Astrocyte (in vitro differentiated cells and primary cell): Measurements from ENCODE around the gene SEMA4D. TPM values are rescaled to one million over a fixed set of nuclear protein-coding genes. Genes with fewer than 3 reads are reported as not detected.
A peak's percentile ranks its signal among the peaks of the same experiment; 100 is the strongest.

Source experiments
- DNase-seq: peaks from one replicate; pipeline ENCODE4 v3.0.0-alpha.2; 2010; ENCODE audit warnings: low read depth
- FAIRE-seq: peaks from 2 replicates; lab custom pipeline; 2011; peaks lifted over from hg19 to GRCh38; lab: Jason Lieb, UNC
- H2AFZ ChIP-seq: 2 replicates; pipeline ENCODE4 v1.6.0; 2012; ENCODE audit warnings: low read depth, low read length, inconsistent platforms
- H3K27ac ChIP-seq: 2 replicates; pipeline ENCODE4 v1.5.1; 2011; ENCODE audit warnings: low read depth, low read length, inconsistent platforms
- H3K27me3 ChIP-seq: 2 replicates; pipeline ENCODE4 v1.6.0; 2011; ENCODE audit warnings: low read length, inconsistent platforms; ENCODE audit not compliant: insufficient read depth
- H3K36me3 ChIP-seq: 2 replicates; pipeline ENCODE4 v1.5.1; 2011; ENCODE audit warnings: low read length, inconsistent platforms; ENCODE audit not compliant: insufficient read depth
- H3K4me1 ChIP-seq: 2 replicates; pipeline ENCODE4 v1.5.1; 2011; ENCODE audit warnings: low read length, inconsistent platforms; ENCODE audit not compliant: insufficient read depth
- H3K4me2 ChIP-seq: 2 replicates; pipeline ENCODE4 v1.6.0; 2012; ENCODE audit warnings: low read length, inconsistent platforms
- H3K4me3 ChIP-seq: 2 replicates; pipeline ENCODE4 v1.5.1; 2011; ENCODE audit warnings: low read depth, mild to moderate bottlenecking, low read length, inconsistent platforms; ENCODE audit not compliant: insufficient read depth
- H3K79me2 ChIP-seq: 2 replicates; pipeline ENCODE4 v1.6.0; 2012; ENCODE audit warnings: mild to moderate bottlenecking, low read length, inconsistent platforms; ENCODE audit not compliant: insufficient read depth
- H3K9ac ChIP-seq: 2 replicates; pipeline ENCODE4 v1.6.0; 2012; ENCODE audit warnings: mild to moderate bottlenecking, low read length, inconsistent platforms
- H3K9me3 ChIP-seq: 2 replicates; pipeline ENCODE4 v1.5.1; 2012; ENCODE audit warnings: low read depth, mild to moderate bottlenecking, low read length, inconsistent platforms; ENCODE audit not compliant: insufficient read depth
- H4K20me1 ChIP-seq: 2 replicates; pipeline ENCODE4 v1.6.0; 2012; ENCODE audit warnings: low read length, inconsistent platforms; ENCODE audit not compliant: insufficient read depth
- H3K27ac Mint-ChIP-seq: one replicate; pipeline ENCODE4 v1.8.0; 2021; ENCODE audit warnings: mild to moderate bottlenecking, mixed read lengths; ENCODE audit not compliant: unreplicated experiment
- H3K27me3 Mint-ChIP-seq: one replicate; pipeline ENCODE4 v1.8.0; 2021; ENCODE audit warnings: low read depth, mixed read lengths; ENCODE audit not compliant: unreplicated experiment
- H3K36me3 Mint-ChIP-seq: one replicate; pipeline ENCODE4 v1.8.0; 2021; ENCODE audit warnings: low read depth, mixed read lengths; ENCODE audit not compliant: unreplicated experiment
- H3K4me1 Mint-ChIP-seq: one replicate; pipeline ENCODE4 v1.8.0; 2021; ENCODE audit warnings: low read depth, mixed read lengths; ENCODE audit not compliant: unreplicated experiment
- H3K4me3 Mint-ChIP-seq: one replicate; pipeline ENCODE4 v1.8.0; 2021; ENCODE audit warnings: mild to moderate bottlenecking, moderate library complexity, mixed read lengths; ENCODE audit not compliant: unreplicated experiment
- H3K9me3 Mint-ChIP-seq: one replicate; pipeline ENCODE4 v1.8.0; 2021; ENCODE audit warnings: mild to moderate bottlenecking, mixed read lengths; ENCODE audit not compliant: unreplicated experiment
- CTCF ChIP-seq: IDR thresholded peaks from 2 replicates; pipeline ENCODE4 v1.5.1; 2011; ENCODE audit warnings: low read depth, mild to moderate bottlenecking, inconsistent platforms, low read length, moderate library complexity; ENCODE audit not compliant: insufficient read depth
- EZH2 ChIP-seq: IDR thresholded peaks from 2 replicates; pipeline ENCODE4 v1.6.1; 2012; ENCODE audit warnings: mild to moderate bottlenecking, low read length, inconsistent platforms; ENCODE audit not compliant: insufficient read depth
- total RNA-seq: library from RNA; stranded (reverse); gene quantifications from 2 replicates; pipeline ENCODE4 v1.2.1, GENCODE V29; 2021

Gene SEMA4D
- total RNA-seq, 1 donor from 2014 or later, result 6.2 TPM

- H3K4me3 Mint-ChIP-seq, result no peak overlapping the region
- FAIRE-seq (no peak), DNase-seq (no peak)
- Histone ChIP-seq H3K36me3 (no peaks in the 10 kb centered on the region), H3K9me3 (peaks cover 2% of the 10 kb centered on the region), H3K4me1 (no peaks in the 10 kb centered on the region), H3K4me3 (no peak overlapping the region), H3K27ac (no peak overlapping the region), H3K27me3 (peaks cover 10% of the 10 kb centered on the region), H3K79me2 (no peaks in the 10 kb centered on the region), H4K20me1 (no peaks in the 10 kb centered on the region), H3K9ac (no peak overlapping the region), H3K4me2 (no peak overlapping the region), H2AFZ (no peak overlapping the region)
- H3K4me1 Mint-ChIP-seq, result peaks cover 16% of the 10 kb centered on the region
- H3K27me3 Mint-ChIP-seq, result peaks cover 6% of the 10 kb centered on the region
- no peaks in the 10 kb centered on the region for H3K36me3 Mint-ChIP-seq
- no peaks in the 10 kb centered on the region for H3K9me3 Mint-ChIP-seq
- peak overlapping the region; percentile 3 for H3K27ac Mint-ChIP-seq
- no peak for TF ChIP-seq CTCF
- no peak for TF ChIP-seq EZH2
Measured at GRCh38 chr9:89501311-89501898, 3.5 kb upstream of the SEMA4D start.

GRCh38 chr9:89500008-89500407, 2.1 kb upstream of the SEMA4D start:
- Histone ChIP-seq H3K27ac (no peak overlapping the region), H3K9me3 (peaks cover 2% of the 10 kb centered on the region), H3K79me2 (no peaks in the 10 kb centered on the region), H3K27me3 (peaks cover 19% of the 10 kb centered on the region), H4K20me1 (no peaks in the 10 kb centered on the region), H3K4me1 (no peaks in the 10 kb centered on the region), H3K4me2 (no peak overlapping the region), H3K4me3 (no peak overlapping the region), H2AFZ (no peak overlapping the region), H3K36me3 (no peaks in the 10 kb centered on the region), H3K9ac (no peak overlapping the region)
- FAIRE-seq, result no peak
- Mint-ChIP-seq H3K36me3 (no peaks in the 10 kb centered on the region), H3K27ac (no peak overlapping the region), H3K4me1 (peaks cover 10% of the 10 kb centered on the region), H3K4me3 (no peak overlapping the region), H3K27me3 (peaks cover 6% of the 10 kb centered on the region), H3K9me3 (no peaks in the 10 kb centered on the region)
- DNase-seq, result no peak
- TF ChIP-seq EZH2 (no peak), CTCF (no peak)

- Mint-ChIP-seq H3K4me1 (peaks cover 10% of the 10 kb centered on the region), H3K27me3 (peaks cover 9% of the 10 kb centered on the region)
- H3K79me2 ChIP-seq, result no peaks in the 10 kb centered on the region
Measured at GRCh38 chr9:89498852-89499480, 1.1 kb upstream of the SEMA4D start.

More at GRCh38 chr9:89498852-89499480, 1.1 kb upstream of the SEMA4D start:
- Histone ChIP-seq H3K36me3 (no peaks in the 10 kb centered on the region), H3K9me3 (peaks cover 2% of the 10 kb centered on the region), H3K4me2 (no peak overlapping the region), H4K20me1 (no peaks in the 10 kb centered on the region), H3K27me3 (peaks cover 21% of the 10 kb centered on the region), H3K27ac (no peak overlapping the region), H3K9ac (no peak overlapping the region), H3K4me1 (no peaks in the 10 kb centered on the region), H3K4me3 (no peak overlapping the region), H2AFZ (no peak overlapping the region)
- Mint-ChIP-seq H3K27ac (no peak overlapping the region), H3K4me3 (peak overlapping the region; percentile 57), H3K36me3 (no peaks in the 10 kb centered on the region), H3K9me3 (no peaks in the 10 kb centered on the region)
- FAIRE-seq (no peak), DNase-seq (no peak)
- TF ChIP-seq CTCF (no peak), EZH2 (no peak)
